Measurements from ENCODE around the gene ZHX3.

GRCh38 chr20:41203660-41204059, 113.9 kb downstream of the ZHX3 start:
- TF ChIP-seq E2F5 (CRISPR knock-in tag; IDR thresholded peaks at IDR 0.05) = no peak
- no peak for TF ChIP-seq CTCF (IDR thresholded peaks at IDR 0.05)
- TF ChIP-seq TEAD4 (CRISPR knock-in tag; IDR thresholded peaks at IDR 0.05) = no peak
- TF ChIP-seq ATF6 (CRISPR knock-in tag; IDR thresholded peaks at IDR 0.05) = no peak
- TF ChIP-seq PRDM15 (CRISPR knock-in tag; IDR thresholded peaks at IDR 0.05) = no peak
- no peak for TF ChIP-seq JUN (CRISPR knock-in tag; IDR thresholded peaks at IDR 0.05)
- no peak for TF ChIP-seq IRF1 (CRISPR knock-in tag; IDR thresholded peaks at IDR 0.05)
- no peak for TF ChIP-seq PREB (CRISPR knock-in tag; IDR thresholded peaks at IDR 0.05; ENCODE audit: borderline replicate concordance)
- no peak for TF ChIP-seq NR2C2 (CRISPR knock-in tag; IDR thresholded peaks at IDR 0.05)
- TF ChIP-seq CREB1 (CRISPR knock-in tag; IDR thresholded peaks at IDR 0.05) = no peak
- TF ChIP-seq ESRRA (CRISPR knock-in tag; IDR thresholded peaks at IDR 0.05; ENCODE audit: borderline replicate concordance) = no peak
- no peak for TF ChIP-seq NR3C1 (CRISPR knock-in tag; conservative IDR thresholded peaks at IDR 0.05; ENCODE audit: low read depth)
- no peak for TF ChIP-seq NFYB (CRISPR knock-in tag; conservative IDR thresholded peaks at IDR 0.05; ENCODE audit: low read depth)

All from WTC11 (cell line).